ENCODE measurements around the gene DPH1.
"Not testable (repeated sequence)": the region's sequence is repeated elsewhere in the genome, so short reads cannot be mapped to it uniquely, and the experiment has no call there.

Gene DPH1

DNA sequence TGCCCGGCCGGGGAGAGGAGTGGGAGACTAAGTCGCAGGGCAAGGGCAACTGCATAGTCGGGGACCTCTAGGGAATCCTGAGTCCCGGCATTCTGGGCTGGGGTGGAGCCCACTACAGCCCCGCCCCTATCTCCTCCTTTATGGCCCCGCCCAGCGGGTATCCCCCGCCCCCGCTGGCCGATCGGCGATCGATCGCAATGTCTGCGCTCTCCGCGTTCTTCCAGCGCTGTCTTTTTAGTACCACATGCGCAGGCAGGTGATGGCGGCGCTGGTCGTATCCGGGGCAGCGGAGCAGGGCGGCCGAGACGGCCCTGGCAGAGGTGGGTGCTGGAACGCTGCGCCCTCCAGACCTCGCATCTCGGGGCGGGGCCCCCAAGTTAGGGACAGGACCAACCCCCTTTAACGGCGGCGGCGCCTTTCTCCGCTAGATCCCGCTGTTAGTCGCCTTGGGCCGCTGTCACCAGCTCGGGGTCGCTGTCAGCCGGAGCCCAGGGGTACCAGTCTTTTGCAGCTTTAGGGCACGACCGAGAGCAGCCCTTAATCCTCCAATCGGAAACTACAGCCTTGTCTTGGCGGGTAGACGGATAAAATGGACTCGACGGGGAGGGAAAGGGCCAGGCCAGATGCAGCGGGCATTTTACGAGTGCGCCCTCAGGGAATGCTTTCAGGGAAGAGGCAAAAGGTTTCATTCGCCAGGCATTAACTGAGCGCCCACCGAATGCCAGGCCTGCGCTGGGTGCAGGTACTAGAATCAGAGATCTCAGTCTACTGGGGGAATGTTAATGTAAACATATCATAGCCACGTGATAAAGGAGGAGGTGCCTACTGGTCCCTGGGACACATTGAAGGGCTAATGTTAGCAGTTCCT lies at the start of gene DPH1:
TSS of gene DPH1 (plus strand) at position 243 of the 868 bp plus-strand sequence. CDS start at position 260, 17 bp downstream.
- peak; percentile 85 to 88 for DNase-seq

DNA sequence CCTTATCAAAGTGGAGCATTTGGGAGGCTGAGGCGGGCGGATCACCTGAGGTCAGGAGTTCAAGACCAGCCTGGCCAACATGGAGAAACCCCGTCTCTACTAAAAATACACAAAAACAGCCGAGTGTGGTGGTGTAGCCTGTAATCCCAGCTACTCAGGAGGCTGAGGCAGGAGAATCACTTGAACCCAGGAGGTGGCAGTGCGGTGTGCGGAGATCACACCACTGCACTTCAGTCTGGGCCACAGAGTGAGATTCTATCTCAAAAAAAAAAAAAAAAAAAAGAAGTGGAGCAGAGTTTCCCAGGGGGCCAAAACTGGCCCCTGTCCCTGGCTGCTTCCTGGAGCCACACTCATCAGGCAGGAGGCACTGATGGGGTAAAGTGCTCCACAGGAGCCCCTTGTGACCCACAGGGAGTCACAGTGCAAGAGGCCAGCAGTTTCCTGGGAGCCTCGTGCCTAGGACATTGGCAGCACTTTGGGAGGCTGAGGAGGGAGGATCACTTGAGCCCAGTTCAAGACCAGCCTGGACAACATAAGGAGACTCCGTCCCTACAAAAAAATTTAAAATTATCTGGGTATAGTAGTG lies 49.2 kb upstream of the DPH1 start:
- no peak for DNase-seq

DNA sequence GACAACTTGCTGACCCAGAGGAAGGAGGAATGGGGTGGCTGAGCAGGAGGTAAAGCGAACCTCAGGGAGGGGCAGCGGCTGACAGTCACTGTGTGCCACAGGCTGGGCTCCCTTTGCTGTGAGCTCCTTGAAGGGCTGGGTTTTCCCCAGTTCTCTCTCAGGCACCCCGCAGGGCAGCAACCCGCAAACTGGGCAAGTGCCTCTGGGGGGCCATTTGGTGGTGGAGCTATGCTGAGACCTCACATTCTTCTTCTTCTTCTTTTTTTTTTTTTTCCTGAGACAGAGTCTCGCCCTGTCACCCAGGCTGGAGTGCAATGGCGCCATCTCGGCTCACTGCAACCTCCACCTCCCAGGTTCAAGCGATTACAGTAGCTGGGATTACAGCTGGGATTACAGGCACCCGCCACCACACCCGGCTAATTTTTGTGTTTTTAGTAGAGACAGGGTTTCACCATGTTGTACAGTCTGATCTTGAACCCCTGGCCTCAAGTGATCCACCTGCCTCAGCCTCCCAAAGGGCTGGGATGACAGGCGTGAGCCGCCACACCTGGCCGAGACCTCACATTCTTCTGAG lies 47.1 kb upstream of the DPH1 start:
- DNase-seq: not testable (repeated sequence)

DNA sequence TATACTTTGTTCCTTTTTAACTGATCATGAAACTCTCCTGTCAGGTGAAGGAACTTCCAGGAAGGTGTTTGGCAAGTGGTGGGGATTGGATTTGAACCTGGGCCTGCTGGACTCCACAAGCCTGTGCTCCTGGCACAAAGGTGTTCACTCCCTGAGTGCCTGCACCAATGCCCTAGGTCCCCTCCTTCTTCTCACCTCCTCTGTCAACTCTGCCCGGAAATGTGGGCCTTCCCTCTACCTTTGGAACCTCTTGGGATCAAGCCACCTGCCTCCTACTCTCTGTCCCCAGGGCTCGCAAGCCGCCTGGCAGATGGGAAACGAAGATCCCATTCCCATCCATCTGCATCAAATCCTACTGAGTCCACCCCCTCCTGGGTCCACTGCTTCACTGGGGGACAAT lies 44.9 kb upstream of the DPH1 start:
- DNase-seq: no peak

DNA sequence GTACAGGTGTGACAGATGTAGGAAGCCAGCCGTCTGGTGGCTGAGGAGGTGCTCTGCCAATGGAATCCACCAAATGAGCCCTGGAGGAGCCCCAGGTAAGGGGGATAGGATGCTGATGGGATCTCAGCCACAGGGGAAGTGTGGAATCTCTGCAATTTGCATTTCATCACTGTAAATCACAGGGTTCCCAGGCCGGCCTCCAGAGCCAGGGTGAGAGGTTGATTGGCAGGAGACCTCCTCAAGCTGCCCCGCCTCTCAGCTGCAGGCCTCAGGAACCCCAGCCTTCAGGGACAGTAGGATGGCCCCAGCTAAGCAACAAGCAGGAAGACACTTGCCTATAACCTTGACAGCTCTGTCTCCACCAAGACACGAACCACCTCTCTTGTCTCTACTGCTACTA lies 44.3 kb upstream of the DPH1 start:
- DNase-seq: no peak

DNA sequence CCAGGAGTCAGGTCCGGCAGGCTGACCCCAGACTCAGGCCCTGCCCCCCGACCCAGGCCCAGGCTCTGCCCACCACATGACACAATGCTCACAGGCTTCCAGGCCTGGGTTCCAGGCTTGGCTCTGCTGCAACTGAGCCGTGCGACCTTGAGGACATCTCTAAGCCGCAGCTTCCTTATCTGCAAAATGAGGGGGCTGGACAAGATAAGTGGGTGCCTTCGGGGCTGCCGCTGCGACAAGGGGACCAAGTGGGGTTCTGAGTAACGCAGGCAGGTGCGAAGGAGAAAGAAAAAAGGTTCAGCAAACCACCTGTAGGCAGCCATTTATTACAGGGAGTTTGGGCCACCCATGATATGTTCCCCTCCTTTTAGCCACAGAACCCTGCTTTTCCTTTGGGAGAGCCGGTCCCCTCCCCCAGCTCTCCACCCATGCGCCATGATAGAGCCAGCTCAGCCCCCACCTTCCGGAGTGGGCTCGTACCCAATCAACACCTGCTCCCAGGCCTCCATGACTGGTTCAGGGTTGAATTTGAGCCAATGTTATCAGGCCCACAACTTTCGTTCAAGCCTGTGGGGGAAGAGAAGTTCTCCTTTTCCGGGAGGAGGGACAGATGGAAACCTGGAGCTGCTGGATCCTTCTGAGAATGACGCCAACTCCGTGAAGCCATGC lies 43.0 kb upstream of the DPH1 start:
- DNase-seq: no peak

DNA sequence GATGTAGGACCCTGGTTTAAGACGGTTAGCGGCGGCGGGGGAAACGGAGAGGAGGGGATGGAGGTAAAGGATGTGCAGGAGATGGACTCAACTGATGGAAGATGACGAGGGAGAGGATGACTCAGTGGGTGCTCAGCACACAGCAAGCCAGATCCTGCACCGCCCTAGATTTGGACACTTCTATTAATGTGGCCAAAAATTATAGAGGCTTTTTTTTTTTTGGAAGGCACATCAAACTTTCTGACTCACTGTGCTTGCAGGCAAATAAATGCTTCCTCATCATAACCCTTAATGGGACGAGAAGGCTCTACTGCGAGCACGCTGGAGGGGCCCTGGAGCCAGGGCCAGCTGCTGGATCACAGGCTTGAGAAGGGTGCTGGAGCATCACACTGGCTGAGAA lies 40.8 kb upstream of the DPH1 start:
- DNase-seq: no peak

DNA sequence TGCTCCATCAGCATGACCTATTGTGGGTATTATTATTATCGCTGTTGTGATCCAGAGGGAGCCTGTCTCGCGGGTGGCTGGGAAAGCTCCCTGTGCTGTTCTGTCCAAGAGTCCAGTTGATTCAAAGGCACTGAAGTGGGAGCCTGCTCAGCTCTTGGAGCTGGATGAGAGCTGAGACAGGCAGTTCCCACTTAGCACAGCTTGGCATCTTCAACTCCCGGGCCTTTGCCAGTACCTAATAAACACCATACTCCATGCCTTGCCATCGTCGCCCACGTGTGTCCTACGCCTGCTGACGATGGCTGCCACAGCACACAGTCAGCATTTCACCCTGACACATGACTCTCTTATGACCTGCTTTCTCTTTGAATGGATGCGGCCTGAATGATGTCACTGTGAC lies 37.4 kb upstream of the DPH1 start:
- DNase-seq: no peak

DNA sequence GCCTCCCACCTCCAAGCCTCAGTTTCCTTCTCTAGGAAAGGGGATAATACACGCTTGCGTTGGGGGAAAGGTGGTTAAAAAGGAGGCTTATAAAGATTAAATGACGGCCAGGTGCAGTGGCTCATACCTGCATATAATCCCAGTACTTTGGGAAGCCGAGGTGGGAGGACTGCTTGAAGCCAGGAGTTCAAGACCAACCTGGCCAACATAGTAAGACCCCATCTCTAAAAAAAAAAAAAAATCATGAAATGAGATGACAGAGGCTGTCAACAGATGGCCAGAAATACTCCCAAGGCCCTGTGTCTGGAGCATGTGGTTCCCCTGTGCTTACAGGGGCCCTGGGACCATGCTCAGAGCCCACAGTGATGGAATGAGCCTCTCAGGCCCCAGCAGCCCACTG lies 35.2 kb upstream of the DPH1 start:
- DNase-seq: no peak

DNA sequence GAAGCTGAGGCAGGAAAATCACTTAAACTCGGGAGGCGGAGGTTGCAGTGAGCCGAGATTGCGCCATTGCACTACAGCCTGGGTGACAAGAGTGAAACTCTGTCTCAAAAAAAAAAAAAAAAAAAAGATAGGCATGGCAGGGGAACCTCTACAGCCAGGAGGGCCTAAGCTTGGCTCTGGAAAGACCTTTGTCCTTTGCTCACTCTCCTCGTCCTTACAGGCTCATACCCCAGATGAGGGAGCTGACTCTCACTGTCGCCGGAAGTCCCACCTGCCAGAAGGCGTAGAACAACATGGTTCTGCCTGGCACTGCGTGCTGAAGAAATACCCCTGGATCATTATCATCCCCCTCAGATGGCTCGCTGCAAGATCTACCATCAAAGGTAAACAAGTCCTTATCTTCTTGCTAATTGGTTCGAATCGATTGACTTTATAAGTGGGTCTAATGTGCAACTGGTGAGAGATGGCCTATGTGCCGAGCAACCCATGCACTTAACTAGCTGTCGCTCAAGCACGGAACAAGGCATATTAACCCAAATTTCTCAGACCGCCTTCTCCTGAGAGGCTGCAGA lies 34.5 kb upstream of the DPH1 start:
- DNase-seq: no peak

DNA sequence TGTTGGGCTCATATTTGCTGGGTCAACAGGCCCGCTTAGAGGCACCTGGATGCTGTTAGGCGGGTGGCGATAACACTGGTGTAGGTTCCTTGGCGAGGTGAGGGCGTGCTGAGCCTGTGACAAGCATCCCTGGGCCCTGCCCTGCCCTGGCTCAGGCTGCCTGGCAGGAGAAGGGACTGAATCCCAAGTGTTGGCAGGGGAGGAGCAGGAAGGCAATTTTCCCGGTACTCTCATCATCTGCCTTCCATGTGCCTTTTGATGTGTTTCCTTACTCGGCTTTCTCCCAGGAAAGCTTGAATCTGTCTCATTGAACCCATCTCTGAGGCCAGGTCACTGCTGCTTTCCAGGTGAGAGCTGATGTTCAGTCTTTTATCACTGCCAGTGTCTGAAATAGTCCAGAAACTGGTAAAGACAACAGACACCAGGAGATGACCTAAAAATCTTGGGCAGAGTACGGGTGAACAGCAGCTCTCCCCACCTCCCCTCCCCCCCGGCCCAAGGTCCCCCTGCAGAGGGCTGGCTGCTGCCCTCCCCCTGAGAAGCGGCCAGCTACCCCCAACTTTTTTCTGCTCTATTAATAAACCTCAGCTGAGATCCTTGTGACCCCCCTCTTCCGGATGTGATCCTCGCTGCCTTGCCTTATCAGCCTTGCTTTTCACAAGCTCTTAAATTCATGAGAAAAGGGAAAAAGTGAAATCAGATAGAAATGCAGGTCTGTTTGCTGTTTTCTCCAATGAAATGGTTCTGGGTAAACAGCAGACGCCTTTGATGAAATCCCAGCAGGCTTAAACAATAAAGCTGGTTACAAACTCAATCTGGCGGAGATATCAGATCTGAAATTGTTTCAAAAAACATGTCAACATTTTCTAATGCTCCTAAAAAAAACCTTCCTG lies 33.8 kb upstream of the DPH1 start:
- no peak for DNase-seq

DNA sequence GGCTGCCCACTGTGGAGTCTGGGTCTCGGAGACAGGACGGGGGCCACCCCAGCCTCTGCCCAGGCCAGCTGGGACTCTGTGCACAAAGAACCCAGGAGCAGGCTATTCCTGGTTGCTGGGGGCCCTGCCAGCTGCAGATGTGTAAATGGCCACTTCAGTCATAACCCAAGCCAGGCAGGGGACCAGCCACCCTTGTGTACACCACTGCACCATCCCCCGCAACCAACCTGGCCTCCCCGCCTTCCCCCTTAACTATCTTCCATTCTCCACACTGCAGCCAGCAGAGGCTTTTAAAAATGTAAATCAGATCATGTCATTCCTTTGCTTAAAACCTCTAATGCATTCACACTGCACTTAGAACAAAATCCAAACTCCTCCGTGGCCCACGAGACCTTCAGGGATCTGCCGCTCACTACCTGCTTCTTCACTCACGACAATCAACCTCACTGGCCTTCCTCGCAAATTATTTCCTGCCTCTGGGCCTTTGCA lies 33.1 kb upstream of the DPH1 start:
- no peak for DNase-seq

DNA sequence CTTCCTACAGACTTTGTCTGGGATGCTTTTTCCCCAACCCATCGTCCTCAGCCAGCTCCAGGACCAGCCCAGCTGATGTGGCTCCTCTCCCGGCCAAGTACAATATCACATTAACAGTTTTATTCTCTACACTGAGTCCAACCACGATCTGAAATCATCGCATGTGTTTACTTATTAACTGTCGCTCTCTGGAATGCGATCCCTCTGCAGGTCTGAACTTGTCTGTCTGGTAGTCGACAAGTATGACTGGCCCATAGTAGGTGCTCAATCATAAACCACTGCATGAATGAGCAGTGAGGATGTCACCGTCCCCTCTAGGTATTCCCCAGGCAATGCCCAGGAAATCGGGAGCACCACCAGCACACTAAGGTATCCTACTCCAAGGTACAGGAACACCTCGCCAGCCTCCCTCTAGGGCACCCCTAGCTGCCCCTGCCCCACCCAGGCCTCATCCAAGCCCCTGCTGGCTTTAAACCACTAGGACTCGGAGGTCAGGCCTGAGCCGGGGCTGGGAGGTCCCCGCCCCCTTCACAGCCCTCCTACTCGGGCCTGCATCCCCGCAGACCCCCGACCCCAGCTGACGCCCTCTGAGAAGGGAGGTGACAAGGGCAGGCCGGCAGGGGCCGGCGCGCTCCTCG lies 32.5 kb upstream of the DPH1 start:
- no peak for DNase-seq

DNA sequence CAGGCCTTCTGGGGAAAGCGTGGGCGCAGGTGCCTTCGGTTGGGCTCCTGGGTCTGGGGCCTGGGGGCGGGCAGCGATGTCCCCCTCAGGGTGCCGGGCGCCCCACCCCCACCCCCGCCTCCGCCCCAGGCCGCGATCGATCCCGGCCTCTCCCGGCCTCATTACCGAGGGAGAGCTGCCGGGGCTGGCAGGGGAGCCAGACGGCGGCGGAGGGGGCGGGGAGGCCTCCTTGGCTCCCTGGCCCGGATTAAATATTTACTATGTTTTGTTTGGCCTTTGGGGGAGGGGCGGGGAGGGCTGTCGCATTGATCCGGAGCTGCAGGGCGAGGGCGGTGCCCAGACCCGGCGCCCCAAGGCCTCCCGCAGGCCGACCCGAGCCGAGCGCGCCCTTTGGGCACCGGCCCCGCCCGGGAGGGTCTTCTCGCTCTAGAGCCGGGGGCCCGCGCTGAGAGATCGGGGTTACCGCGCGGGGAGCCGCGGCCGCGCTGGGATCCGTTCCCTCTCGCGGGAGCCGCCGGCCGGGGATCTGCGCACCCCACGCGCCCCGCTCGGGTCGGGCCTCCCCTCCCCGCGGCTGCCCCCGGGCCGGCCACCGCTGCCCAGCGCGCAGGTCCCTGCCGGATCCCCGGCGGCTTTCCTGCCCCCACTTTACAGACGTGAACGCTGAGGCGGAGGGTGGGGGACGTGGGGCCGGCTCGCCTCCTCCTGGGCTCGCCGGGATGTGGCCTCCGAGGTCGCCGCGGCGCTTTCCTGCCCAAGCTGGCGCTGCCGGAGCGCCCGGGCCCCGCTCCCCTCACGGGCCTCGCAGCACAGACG lies 31.8 kb upstream of the DPH1 start:
- no peak for DNase-seq

DNA sequence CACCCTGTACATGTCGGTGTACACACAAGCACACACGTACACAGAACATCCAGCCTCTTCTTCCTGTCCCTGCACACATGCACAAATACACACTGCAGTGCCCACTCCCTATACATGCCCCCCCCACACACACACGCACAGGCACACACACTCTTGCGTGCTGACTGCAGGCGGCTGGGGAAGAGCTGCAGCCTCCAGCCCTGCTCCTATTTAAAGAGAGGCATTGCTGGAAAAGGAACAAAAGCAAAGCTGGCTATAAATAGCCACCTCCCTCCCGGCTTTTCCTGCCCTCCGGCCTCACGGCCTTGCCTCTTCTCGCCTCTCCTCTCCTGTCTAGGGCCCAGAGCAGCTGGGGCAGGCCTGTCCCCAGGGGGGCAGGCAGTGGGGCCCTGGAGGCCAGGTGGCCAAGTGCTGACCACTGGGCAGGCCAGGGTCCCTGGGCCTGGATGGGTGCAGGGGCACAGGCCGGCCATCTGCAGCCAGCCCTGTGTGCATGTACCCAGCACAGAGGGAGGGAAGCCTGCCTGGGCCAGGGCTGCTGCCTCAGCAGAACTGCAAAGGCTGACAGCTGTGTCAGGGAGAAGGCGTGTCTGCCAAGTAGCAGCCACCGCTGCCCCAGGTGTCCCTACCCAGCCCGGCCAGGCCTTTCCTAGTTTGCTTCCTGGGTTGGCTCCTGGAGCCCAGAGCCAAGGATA lies 30.2 kb upstream of the DPH1 start:
- no peak for DNase-seq

DNA sequence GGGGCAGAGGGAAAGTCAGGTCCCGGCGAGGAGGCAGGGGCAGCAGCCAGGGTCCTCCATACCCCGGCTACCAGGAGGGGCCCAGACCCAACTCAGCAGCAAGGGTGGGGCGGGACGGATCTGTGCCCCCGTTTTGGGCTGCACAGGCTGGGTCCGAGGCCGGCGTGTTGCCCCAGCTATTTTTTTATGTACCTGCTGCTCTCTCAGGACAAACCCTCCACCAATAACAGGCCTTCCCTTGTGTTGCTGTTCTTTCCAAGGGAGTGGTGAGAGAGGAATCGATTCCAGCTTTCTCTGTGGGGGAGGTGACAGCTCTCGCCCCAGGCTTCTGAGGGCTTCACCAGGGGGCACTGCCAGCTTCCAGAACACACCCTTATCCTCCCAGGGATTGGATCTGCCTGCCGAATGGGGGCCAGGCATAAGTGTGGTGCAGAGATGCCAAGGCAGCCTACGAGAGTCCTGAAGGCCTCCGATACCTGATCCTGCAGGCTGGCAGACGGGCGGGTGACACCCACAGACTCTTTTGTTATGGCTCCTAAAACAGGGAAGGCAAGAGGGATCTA lies 27.1 kb upstream of the DPH1 start:
- no peak for DNase-seq

DNA sequence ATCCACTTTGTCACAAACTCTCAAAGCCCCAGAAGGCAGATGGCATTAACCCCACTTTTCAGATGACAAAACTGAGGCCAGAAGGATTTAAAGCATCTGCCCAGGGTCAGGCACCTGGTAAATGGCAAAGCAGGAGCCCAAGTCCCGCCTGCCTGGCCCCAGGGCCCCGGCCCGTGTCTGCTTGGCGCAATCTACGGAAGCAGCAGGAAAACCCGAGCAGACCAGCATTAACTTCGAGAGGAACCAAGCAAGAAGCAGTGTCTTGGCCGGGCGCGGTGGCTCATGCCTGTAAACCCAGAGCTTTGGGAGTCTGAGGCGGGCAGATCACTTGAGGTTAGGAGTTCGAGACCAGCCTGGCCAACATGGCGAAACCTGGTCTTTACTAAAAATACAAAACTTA lies 26.4 kb upstream of the DPH1 start:
- DNase-seq: no peak

DNA sequence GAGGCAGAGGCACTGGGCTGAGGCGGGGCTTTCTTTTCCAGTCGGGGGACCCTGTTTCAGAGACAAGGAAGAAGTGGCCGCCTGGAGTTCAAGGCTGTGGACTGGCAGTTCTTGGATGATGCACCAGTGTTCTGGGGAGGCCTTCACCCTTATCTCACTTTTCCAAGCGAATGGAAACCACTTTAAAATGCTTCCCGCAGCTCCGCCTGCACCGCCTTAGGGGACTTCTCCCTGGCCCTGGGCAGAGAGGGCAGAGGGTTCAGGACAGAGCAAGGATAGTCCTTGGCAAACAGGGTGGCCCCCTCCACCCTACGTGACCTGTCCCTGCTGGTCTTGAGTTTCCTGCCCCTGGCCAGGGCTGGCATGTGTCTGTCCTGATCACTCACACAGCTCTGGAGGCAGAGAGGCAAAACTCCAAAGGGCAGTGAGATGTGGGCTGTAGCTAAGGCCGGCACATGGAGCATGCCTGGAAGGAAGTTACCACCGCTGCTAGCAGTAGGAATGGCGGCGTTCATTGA lies 25.5 kb upstream of the DPH1 start:
- DNase-seq: no peak

DNA sequence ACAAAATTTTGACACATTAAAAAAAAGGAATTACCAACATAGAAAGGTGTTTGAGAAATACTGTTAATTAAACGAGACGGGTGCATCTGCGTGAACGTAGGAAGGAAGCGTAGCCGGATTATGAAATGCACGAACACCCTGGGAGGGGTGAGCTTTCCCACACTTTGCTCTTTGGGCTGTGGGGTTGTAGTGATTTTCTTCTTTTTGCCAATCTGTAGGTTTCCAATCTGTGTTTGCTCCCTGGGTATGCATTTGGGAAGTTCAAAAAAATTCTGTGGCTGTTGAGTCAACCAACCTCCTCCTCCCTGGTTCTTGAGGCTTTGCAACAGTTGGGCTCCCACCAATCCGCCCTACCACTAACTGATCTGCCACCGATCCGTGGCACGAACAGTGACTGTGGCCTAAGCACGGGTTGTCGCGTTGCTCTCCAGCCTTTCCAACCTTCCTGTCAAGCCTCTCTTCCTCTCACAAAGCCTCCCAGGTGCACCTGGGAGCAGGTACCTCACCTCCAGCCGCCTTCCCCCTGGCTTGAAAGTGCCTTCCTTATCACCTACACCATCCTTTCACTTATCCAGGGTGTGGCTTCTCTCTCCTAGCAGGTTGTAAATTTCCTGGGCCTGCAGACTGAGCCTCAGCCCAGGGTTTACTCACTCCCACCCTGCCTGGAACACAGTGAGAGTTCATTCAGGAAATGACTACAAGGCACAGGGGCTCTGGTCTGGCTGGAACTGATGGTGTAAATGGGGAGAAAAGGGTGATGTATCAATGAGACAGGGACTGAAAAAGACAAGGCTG lies 21.4 kb upstream of the DPH1 start:
- no peak for DNase-seq

Measured in CD4-positive, alpha-beta T cell treated with Interleukin-1 beta for 1 hour (primary cell).